Left lung (tissue), 10 donors: ENCODE measurements around the gene RAB43. TPM values are rescaled to one million over a fixed set of nuclear protein-coding genes. Genes with fewer than 3 reads are reported as not detected.

Experiments
- ATAC-seq: fragments of 200-7000 bp; cut with Tn5 transposase; one replicate; pipeline ENCODE4 v1.9.1; 2020; ENCODE audit warnings: moderate library complexity
- DNase-seq, 4 donors: peaks; one replicate each; pipeline ENCODE4 v3.0.0-alpha.2; 2013 to 2020
- H3K27ac ChIP-seq, 2 donors: fragments of 200-600 bp; sonication (generic) in 1 of 2; one replicate each; pipeline versions ENCODE4 v1.5.0 to v1.8.0; 2020 to 2021
- H3K27me3 ChIP-seq, 2 donors: fragments of 200-600 bp; sonication (generic) in 1 of 2; one replicate each; pipeline versions ENCODE4 v1.5.0 to v1.8.0; 2020 to 2021
- H3K36me3 ChIP-seq, 2 donors: fragments of 200-600 bp; sonication (generic) in 1 of 2; one replicate each; pipeline versions ENCODE4 v1.5.0 to v1.8.0; 2020 to 2021
- H3K4me1 ChIP-seq, 2 donors: fragments of 200-600 bp; one replicate each; pipeline ENCODE4 v1.8.0; 2021
- H3K4me3 ChIP-seq, 2 donors: fragments of 200-600 bp; sonication (generic) in 1 of 2; one replicate each; pipeline versions ENCODE4 v1.5.0 to v1.8.0; 2020 to 2021; ENCODE audit warnings: mild to moderate bottlenecking in 1 of 2
- H3K9me3 ChIP-seq, 2 donors: fragments of 200-600 bp; sonication (generic) in 1 of 2; one replicate each; pipeline versions ENCODE4 v1.5.0 to v1.8.0; 2020 to 2021
- intact Hi-C, 2 donors: fragments of 100-400 bp; cut with DNase I; formaldehyde crosslinking; loops; one replicate each; pipeline versions ENCODE4 v1.11.2 to v1.14.2; 2022
- polyA plus RNA-seq, 6 donors: library from polyadenylated mRNA; unstranded; fragments of 120-200 nt; gene quantifications; one replicate each; pipeline ENCODE4 v1.2.1, GENCODE V29; 2013; ENCODE audit not compliant: insufficient read length in 6 of 6
- total RNA-seq, 2 donors: library from RNA; stranded (reverse); fragmentation: NEBNext Ultra II Directional; extraction: Animal tissue kit (Norgen Biotek cat#: 25700); gene quantifications; one replicate each; pipeline ENCODE4 v1.2.1, GENCODE V29; 2021
- TF ChIP-seq, protein P1 (sequence below), 2 donors: fragments of 200-600 bp; sonication (generic) in 1 of 2; IDR thresholded peaks; one replicate each; pipeline versions ENCODE4 v1.5.0 to v1.8.0; 2021; ENCODE audit warnings: antibody characterized with exemption in 2 of 2
- donor health status: DM: no; HTN: yes; CAD: no.
- donor health status: DM: no; HTN: no; CAD: no.

The RAB43 gene
- total and polyA plus RNA-seq, 8 donors = 5.8 to 30.6 (median 10.2) TPM

DNA sequence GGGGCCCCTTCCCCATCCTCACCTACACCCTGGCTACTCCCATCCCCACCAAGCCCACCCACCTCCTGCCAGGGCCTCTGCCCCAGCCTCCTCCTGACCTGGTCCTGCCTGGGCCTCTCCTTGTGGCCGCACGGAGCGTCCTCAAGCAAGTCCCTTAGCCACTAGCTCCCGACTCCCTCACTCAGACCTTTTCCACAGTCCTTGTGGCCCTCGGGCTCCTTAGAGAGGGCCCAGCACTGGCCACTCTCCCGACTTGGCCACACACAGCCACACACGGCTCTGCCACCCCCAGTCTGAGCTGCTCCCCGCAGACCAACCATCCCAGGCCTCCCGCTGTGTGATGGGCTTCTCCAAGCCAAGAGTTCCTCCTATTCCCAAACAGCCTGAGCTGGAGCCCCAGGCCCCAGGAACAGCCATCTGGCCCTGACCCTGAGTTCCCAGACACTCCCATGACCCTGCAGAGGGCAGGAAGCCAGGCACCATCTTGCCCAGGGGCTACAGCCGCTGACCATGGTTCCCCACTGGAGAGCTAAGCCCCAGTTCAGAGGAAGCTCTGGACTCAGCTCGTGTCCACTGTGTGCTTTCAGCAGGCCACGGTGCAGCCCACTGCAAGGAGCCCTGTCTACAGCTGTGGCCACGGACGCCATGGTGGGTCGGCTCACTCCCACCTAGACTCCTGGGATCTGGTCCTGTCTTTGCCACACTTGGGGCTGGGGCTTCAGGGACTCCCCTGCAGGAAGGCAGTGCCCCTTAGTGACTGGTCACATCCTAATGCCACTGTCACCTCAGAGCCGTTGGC, 7.0 kb upstream of the RAB43 start:
- no peak overlapping the region for H3K4me3 ChIP-seq
- ATAC-seq (no peak), DNase-seq (no peak)
- intact Hi-C loops = no loop called here
- no peaks in the 10 kb centered on the region for H3K27me3 ChIP-seq
- no peaks in the 10 kb centered on the region for H3K9me3 ChIP-seq
- no peak overlapping the region for H3K27ac ChIP-seq
- H3K36me3 ChIP-seq = peaks cover 6 to 80% of the 10 kb centered on the region in 2 donors
- peaks cover 0 to 2% of the 10 kb centered on the region in 2 donors for H3K4me1 ChIP-seq
- TF ChIP-seq, protein P1, sequence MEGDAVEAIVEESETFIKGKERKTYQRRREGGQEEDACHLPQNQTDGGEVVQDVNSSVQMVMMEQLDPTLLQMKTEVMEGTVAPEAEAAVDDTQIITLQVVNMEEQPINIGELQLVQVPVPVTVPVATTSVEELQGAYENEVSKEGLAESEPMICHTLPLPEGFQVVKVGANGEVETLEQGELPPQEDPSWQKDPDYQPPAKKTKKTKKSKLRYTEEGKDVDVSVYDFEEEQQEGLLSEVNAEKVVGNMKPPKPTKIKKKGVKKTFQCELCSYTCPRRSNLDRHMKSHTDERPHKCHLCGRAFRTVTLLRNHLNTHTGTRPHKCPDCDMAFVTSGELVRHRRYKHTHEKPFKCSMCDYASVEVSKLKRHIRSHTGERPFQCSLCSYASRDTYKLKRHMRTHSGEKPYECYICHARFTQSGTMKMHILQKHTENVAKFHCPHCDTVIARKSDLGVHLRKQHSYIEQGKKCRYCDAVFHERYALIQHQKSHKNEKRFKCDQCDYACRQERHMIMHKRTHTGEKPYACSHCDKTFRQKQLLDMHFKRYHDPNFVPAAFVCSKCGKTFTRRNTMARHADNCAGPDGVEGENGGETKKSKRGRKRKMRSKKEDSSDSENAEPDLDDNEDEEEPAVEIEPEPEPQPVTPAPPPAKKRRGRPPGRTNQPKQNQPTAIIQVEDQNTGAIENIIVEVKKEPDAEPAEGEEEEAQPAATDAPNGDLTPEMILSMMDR (IDR thresholded peaks at IDR 0.05) = no peak

GRCh38 chr3:129126726-129127280, 5.2 kb upstream of the RAB43 start:
- Histone ChIP-seq H3K9me3 (no peaks in the 10 kb centered on the region), H3K4me1 (peaks cover 0 to 14% of the 10 kb centered on the region in 2 donors), H3K27ac (no peak overlapping the region), H3K36me3 (peaks cover 6 to 62% of the 10 kb centered on the region in 2 donors), H3K27me3 (no peaks in the 10 kb centered on the region), H3K4me3 (no peak overlapping the region)
- TF ChIP-seq, protein P1 (IDR thresholded peaks at IDR 0.05) = no peak
- intact Hi-C loops = no loop called here
- ATAC-seq = no peak
- DNase-seq = no peak

- H3K27ac ChIP-seq = peak overlapping the region; percentile 33 to 58
- H3K9me3 ChIP-seq = no peaks in the 10 kb centered on the region
- peaks cover 0 to 29% of the 10 kb centered on the region in 2 donors for H3K36me3 ChIP-seq
- TF ChIP-seq, protein P1 (IDR thresholded peaks at IDR 0.05) = no peak
- H3K4me1 ChIP-seq = peaks cover 8 to 33% of the 10 kb centered on the region in 2 donors
- no peak for DNase-seq
- no peak for ATAC-seq
- no peak overlapping the region for H3K4me3 ChIP-seq
- H3K27me3 ChIP-seq = no peaks in the 10 kb centered on the region
- intact Hi-C loops = no loop called here
These were observed 1.9 kb upstream of the RAB43 start for GRCh38 chr3:129123314-129124060.

GRCh38 chr3:129122412-129123011, 908 bp upstream of the RAB43 start:
- Histone ChIP-seq H3K27me3 (no peaks in the 10 kb centered on the region), H3K27ac (peak overlapping the region; percentile 58 to 90), H3K4me1 (peaks cover 12 to 43% of the 10 kb centered on the region in 2 donors), H3K9me3 (no peaks in the 10 kb centered on the region), H3K36me3 (peaks cover 0 to 25% of the 10 kb centered on the region in 2 donors), H3K4me3 (peak overlapping the region in 1 of 2 donors; percentile 87)
- TF ChIP-seq, protein P1 (IDR thresholded peaks at IDR 0.05) = no peak
- ATAC-seq = no peak
- intact Hi-C loops = no loop called here
- DNase-seq = peak in 2 of 4 donors; percentile 39 to 47
